D721Med (cell line): Measurements from ENCODE around the gene CCL13.
A peak's percentile ranks its signal among the peaks of the same experiment; 100 is the strongest.

Source experiments
- DNase-seq: peaks from one replicate; pipeline ENCODE4 v3.0.0; 2011; ENCODE audit warnings: low spot score; ENCODE audit not compliant: insufficient read length
- FAIRE-seq: peaks from 2 replicates; lab custom pipeline; 2011; peaks lifted over from hg19 to GRCh38; lab: Jason Lieb, UNC
- TF ChIP-seq, protein P1 (sequence below): IDR thresholded peaks from 2 replicates; pipeline ENCODE4 v1.5.1; 2012; ENCODE audit warnings: mild to moderate bottlenecking, control low read depth; ENCODE audit not compliant: insufficient read depth; ENCODE audit errors: missing control alignments

Gene CCL13

DNA sequence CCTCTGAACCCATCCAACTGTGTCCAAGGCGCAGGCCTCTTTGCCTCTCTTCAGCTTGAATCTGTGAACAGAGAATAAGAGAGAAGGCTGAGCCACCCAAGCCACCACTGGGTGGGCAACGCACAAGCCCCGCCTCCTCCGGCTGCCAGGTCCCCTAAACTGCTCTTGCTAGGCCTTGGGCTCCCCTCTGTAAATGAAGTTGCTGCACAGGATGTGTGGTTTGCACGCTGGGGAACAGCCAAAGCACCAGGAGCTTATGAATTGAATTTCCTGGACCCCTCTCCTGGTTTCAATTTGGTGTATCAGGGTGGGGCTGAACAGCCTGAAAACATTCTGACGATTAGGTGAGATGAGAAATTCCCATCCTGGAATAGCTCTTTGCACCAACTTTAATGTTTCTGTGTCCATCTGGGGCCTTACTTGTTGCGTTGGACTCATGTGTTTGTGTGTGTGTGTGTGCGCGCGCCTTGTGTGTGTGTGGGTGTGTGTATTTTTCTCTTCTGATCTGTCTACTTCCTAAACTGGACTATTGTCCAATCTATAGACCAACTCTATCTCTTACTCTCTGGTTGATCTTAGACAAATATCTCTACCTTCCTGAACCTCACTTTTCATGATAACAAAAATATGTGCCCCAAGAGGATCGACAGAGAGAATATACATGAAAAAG is 4.5 kb downstream of the CCL13 start:
- FAIRE-seq (no peak), DNase-seq (no peak)
- TF ChIP-seq, protein P1, sequence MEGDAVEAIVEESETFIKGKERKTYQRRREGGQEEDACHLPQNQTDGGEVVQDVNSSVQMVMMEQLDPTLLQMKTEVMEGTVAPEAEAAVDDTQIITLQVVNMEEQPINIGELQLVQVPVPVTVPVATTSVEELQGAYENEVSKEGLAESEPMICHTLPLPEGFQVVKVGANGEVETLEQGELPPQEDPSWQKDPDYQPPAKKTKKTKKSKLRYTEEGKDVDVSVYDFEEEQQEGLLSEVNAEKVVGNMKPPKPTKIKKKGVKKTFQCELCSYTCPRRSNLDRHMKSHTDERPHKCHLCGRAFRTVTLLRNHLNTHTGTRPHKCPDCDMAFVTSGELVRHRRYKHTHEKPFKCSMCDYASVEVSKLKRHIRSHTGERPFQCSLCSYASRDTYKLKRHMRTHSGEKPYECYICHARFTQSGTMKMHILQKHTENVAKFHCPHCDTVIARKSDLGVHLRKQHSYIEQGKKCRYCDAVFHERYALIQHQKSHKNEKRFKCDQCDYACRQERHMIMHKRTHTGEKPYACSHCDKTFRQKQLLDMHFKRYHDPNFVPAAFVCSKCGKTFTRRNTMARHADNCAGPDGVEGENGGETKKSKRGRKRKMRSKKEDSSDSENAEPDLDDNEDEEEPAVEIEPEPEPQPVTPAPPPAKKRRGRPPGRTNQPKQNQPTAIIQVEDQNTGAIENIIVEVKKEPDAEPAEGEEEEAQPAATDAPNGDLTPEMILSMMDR, result no peak

DNA sequence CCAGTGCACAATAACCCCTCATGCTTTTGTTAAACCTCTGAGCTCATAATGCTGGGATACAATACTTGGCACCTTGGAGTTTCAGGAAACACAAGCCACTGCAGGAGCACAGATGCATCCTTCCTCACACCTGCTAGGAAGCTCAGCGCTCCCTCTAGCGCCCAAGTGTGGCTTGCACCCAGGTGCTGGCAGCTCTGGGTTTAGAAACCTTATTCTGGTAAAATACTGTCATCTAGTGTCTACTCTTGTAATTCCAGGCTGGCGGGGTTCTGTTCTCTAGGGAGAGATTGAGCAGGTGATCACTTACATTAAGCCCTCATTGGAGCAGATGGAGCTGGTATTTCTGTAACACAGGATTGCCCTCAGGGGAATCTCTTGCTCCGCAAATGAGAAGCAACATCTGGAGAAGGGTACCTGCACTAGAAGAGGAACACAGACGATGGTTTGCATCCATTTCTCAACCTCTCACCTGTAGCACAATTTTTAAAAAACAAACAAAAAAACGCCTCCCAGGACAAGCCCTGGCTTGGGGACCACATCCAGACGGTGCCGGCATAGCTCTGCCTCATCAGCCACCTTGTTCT is 5.3 kb downstream of the CCL13 start:
- DNase-seq (no peak), FAIRE-seq (no peak)

DNA sequence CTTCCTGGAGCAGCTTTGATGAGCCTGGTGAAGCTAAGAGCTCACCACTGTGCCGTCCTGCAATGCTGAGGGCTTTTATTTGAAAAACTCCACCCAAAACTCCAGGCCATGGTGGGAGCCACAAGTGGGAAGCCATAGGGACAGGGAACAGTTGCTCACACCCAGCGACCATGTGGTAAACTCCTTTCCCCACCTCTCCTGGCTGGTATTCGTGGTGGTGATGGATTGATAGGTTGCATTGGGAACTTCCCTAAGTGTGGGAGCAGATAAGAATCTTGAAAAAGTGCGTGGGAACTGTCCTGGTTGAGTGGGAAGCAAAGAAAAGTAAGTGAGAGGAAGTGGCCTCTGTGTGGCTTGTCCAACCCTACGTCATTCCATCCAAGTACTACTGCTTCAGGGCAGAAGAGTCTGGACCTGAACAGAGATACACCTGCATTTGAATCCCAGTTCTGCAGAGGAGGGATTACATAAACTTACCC is 6.9 kb downstream of the CCL13 start, which contains the start of gene CCL1:
CCL1 (minus strand) TSS at position 51 of the 479 bp plus-strand sequence. CDS start 72 bp downstream, outside the sequence.
- DNase-seq (no peak), FAIRE-seq (no peak)
- TF ChIP-seq, protein P1, result no peak

More for the DNA sequence above, 5.3 kb downstream of the CCL13 start:
- TF ChIP-seq, protein P1, result peak; percentile 100

DNA sequence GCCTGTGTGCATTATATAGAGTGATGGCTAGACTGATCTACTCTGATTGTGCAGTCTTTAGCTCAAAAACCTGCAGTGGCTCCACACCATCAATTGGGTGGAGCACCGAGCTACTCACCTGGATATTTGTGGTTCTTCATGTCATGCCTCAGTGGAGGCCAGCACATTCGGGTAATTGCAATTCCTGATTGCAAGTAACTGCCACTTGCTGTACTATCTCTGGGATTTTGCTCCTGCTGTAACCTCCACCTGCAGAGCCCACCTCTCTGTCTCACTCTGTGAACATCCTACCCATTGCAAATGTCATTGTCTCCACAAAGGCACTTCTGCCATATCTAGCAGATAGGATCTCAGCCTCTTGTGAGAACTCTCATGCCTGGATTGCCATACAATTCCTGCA is 8.5 kb downstream of the CCL13 start:
- FAIRE-seq, result no peak
- DNase-seq, result no peak
- TF ChIP-seq, protein P1, result no peak

DNA sequence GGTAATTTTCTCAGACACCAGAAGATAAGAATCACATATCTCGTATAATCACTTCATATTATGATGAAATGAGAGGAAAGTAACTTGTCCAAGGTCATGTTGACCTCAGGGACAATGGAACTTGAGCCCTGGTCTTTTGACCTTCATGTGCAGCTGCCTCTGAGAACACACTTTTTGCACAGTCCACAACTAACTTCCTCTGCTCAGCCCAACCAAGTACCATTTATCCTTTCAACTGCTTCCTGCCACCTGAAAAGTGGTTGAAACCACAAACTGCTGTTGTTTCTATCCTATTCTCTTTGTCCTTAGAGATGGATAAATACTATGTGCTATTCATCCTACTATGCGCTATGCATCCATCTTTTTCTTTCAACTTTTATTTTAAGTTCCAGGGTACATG is 9.1 kb downstream of the CCL13 start:
- no peak for DNase-seq
- TF ChIP-seq, protein P1, result no peak
- no peak for FAIRE-seq

DNA sequence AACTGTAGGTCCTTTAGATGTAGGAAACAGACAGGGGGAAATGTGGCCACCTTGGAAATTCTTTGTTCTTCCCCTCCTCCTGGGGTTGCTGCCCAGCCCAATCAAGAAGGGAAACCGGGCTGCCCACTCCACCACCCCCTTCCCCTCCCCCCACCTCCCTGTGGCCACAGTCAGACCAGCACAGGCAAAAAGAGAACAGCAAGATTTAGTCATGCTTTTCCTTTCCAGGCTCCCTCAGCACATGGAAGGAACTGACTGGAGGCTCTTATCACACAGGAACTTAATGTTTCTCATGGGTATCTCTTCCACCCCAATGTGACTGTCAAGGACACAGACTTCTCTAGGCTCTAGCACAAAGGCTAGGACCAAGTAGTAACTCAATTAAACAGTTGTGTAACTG is 9.7 kb downstream of the CCL13 start:
- TF ChIP-seq, protein P1, result no peak
- no peak for DNase-seq
- no peak for FAIRE-seq
